ENCODE data around the gene MEG3. TPM values are rescaled to one million over a fixed set of nuclear protein-coding genes. Genes with fewer than 3 reads are reported as not detected.

MEG3 gene
- total RNA-seq, 1 donor from 2014 or later: 32.3 TPM

- Mint-ChIP-seq H3K9me3 (ENCODE audit: low read depth) (no peaks in the 10 kb centered on the region), H3K36me3 (ENCODE audit: insufficient read depth) (peaks cover 7% of the 10 kb centered on the region), H3K27me3 (peaks cover under 1% of the 10 kb centered on the region), H3K4me1 (ENCODE audit: low read depth) (peaks cover 69% of the 10 kb centered on the region), H3K27ac (peak overlapping the region; percentile 96), H3K4me3 (ENCODE audit: low read depth) (peak overlapping the region; percentile 77)
- no peak for DNase-seq (ENCODE audit: low spot score, unreplicated experiment)
- TF ChIP-seq CTCF (IDR thresholded peaks at IDR 0.05; ENCODE audit: unreplicated experiment): no peak
Measured at GRCh38 chr14:100898935-100899883, 73.3 kb downstream of the MEG3 start.

GRCh38 chr14:100899884-100900771, 74.2 kb downstream of the MEG3 start:
- Mint-ChIP-seq H3K4me3 (ENCODE audit: low read depth) (peak overlapping the region; percentile 77), H3K27me3 (peaks cover 8% of the 10 kb centered on the region), H3K27ac (peak overlapping the region; percentile 96), H3K9me3 (ENCODE audit: low read depth) (no peaks in the 10 kb centered on the region), H3K36me3 (ENCODE audit: insufficient read depth) (peaks cover 4% of the 10 kb centered on the region), H3K4me1 (ENCODE audit: low read depth) (peaks cover 69% of the 10 kb centered on the region)
- TF ChIP-seq CTCF (IDR thresholded peaks at IDR 0.05; ENCODE audit: unreplicated experiment): peak; percentile 47
- no peak for DNase-seq (ENCODE audit: low spot score, unreplicated experiment)

- H3K9me3 Mint-ChIP-seq (ENCODE audit: low read depth): no peaks in the 10 kb centered on the region
- peaks cover 68% of the 10 kb centered on the region for H3K4me1 Mint-ChIP-seq (ENCODE audit: low read depth)
- H3K27me3 Mint-ChIP-seq: peaks cover 15% of the 10 kb centered on the region
Measured at GRCh38 chr14:100900837-100901390, 75.0 kb downstream of the MEG3 start.

DNA sequence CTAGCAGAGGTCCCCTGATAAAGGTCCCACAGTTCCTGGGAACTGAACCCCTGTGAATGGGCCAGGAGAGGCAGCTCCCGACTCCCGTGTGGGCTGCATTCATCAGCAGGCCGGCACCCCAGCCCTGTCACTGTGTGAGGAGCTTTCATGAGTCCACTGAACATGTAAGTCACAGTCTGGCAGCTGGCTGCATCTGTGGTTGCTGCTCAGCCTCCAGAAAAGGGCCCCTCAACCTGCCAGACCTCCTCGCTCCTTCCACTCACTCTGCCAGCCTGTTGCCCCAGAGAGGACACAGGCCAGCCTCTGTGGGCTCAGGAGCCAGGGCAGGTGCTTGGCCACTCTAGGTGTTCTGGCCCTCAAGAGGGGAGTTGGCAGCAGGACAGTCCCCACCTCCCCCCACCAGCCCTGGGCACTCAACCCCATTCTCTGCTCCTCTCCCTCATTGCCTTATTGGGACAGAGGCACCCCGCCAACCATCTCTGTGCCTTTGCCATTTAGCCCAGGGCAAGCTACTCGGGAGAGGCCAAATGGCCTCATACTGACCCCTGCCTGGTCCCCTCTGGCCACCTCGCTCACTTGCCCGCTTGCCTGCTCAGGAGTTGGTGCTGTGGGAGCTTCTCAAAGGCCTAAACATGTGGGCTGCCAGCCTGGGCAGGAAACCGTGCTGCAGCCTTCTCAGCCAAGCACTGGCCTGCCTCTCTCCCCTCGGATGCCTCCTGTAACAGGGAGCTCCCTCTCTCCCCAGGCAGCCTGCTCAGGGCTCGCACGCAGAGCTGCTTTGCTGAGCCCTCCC, 75.7 kb downstream of the MEG3 start:
- Mint-ChIP-seq H3K9me3 (ENCODE audit: low read depth) (no peaks in the 10 kb centered on the region), H3K27ac (peak overlapping the region; percentile 86), H3K4me1 (ENCODE audit: low read depth) (peaks cover 62% of the 10 kb centered on the region), H3K4me3 (ENCODE audit: low read depth) (peak overlapping the region; percentile 77), H3K36me3 (ENCODE audit: insufficient read depth) (peaks cover 4% of the 10 kb centered on the region), H3K27me3 (peaks cover 20% of the 10 kb centered on the region)
- no peak for DNase-seq (ENCODE audit: low spot score, unreplicated experiment)
- no peak for TF ChIP-seq CTCF (IDR thresholded peaks at IDR 0.05; ENCODE audit: unreplicated experiment)

More at GRCh38 chr14:100900837-100901390, 75.0 kb downstream of the MEG3 start:
- Mint-ChIP-seq H3K36me3 (ENCODE audit: insufficient read depth) (peaks cover 4% of the 10 kb centered on the region), H3K4me3 (ENCODE audit: low read depth) (peak overlapping the region; percentile 77), H3K27ac (peak overlapping the region; percentile 96)
- peak; percentile 43 for TF ChIP-seq CTCF (IDR thresholded peaks at IDR 0.05; ENCODE audit: unreplicated experiment)
- DNase-seq (ENCODE audit: low spot score, unreplicated experiment): peak; percentile 52

Measured in progenitor cell of endocrine pancreas (in vitro differentiated cells).